Stomach (tissue), 4 donors: Measurements from ENCODE around the gene PRX.
"Not testable (repeated sequence)": the region's sequence is repeated elsewhere in the genome, so short reads cannot be mapped to it uniquely, and the experiment has no call there.

Experiments
- CTCF ChIP-seq, 7 experiments: fragments of 450-650 bp in 4 of 7; fragments of 200-600 bp in 3 of 7; sonication (generic) in 3 of 7; IDR thresholded peaks; one replicate each; pipeline ENCODE4 v1.5.1; 2016 to 2019; ENCODE audit warnings: antibody characterized with exemption in 7 of 7, control low read depth in 2 of 7, mild to moderate bottlenecking in 1 of 7
- POLR2A ChIP-seq, 4 donors: fragments of 450-650 bp; IDR thresholded peaks; one replicate each; pipeline ENCODE4 v1.6.1; 2016; ENCODE audit warnings: antibody characterized with exemption in 4 of 4, control low read depth in 2 of 4, mild to moderate bottlenecking in 1 of 4, moderate library complexity in 1 of 4

- not testable (repeated sequence) for TF ChIP-seq CTCF, POLR2A (IDR thresholded peaks at IDR 0.05)
Observed at GRCh38 chr19:40430242-40430641, 17.1 kb upstream of the PRX start.
